Choroid plexus epithelial cell (primary cell): Measurements from ENCODE around the gene CPEB2.
A peak's percentile ranks its signal among the peaks of the same experiment; 100 is the strongest.

ENCODE experiments used
- DNase-seq: peaks from one replicate; pipeline ENCODE4 v3.0.0-alpha.2; 2010; ENCODE audit warnings: low read depth
- H3K4me3 ChIP-seq: 2 replicates; pipeline ENCODE4 v1.5.1; 2011; ENCODE audit warnings: low read depth, mild to moderate bottlenecking, control low read depth, low read length, moderate library complexity
- TF ChIP-seq, protein P1 (sequence below): conservative IDR thresholded peaks from 2 replicates; pipeline ENCODE4 v1.5.1; 2011; ENCODE audit warnings: low read depth, mild to moderate bottlenecking, control low read depth, inconsistent platforms, low read length, moderate library complexity

CPEB2 gene

GRCh38 chr4:14985161-14985560 lies 17.1 kb upstream of the CPEB2 start:
- DNase-seq = peak; percentile 41
- no peak overlapping the region for H3K4me3 ChIP-seq
- TF ChIP-seq, protein P1, sequence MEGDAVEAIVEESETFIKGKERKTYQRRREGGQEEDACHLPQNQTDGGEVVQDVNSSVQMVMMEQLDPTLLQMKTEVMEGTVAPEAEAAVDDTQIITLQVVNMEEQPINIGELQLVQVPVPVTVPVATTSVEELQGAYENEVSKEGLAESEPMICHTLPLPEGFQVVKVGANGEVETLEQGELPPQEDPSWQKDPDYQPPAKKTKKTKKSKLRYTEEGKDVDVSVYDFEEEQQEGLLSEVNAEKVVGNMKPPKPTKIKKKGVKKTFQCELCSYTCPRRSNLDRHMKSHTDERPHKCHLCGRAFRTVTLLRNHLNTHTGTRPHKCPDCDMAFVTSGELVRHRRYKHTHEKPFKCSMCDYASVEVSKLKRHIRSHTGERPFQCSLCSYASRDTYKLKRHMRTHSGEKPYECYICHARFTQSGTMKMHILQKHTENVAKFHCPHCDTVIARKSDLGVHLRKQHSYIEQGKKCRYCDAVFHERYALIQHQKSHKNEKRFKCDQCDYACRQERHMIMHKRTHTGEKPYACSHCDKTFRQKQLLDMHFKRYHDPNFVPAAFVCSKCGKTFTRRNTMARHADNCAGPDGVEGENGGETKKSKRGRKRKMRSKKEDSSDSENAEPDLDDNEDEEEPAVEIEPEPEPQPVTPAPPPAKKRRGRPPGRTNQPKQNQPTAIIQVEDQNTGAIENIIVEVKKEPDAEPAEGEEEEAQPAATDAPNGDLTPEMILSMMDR = no peak

DNA sequence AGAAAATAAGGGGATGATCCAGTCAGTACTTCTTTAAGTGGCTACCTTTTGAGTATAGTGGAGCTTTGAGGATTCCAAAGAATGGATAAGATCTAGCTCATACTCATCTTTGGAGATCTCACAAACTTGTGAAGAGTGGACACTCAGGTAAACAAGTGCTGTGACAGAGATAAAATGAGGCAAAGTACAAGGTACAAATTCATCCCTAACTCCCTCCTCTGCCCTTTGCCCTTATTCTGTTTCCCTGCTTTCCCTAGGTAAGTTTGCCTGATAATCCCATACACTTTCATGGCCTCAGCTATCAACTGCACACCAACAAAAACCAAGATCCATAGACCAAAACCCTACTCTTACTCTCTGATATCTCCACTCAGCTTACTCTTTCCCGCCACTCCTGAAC lies 16.4 kb upstream of the CPEB2 start:
- no peak overlapping the region for H3K4me3 ChIP-seq
- TF ChIP-seq, protein P1 = no peak
- DNase-seq = no peak

DNA sequence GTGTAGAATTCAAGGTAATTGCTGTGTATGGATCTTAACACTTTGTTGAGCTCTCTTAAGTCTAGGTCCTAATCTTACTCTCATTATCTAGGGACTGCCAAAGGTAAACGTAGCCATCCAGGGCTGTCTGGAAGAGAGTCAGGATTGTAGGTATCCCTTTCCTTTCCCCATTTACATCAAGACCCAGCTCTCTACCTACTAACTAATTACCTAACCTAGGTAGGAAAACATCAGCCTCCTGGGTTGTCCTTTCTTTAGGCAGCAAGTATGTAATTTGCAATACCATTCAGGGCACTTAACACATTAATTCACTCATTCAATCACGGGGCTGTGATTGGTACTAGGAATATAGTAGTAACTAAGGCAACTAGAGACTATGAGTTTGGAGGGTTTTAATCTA lies 15.2 kb upstream of the CPEB2 start:
- no peak overlapping the region for H3K4me3 ChIP-seq
- TF ChIP-seq, protein P1 = no peak
- no peak for DNase-seq

DNA sequence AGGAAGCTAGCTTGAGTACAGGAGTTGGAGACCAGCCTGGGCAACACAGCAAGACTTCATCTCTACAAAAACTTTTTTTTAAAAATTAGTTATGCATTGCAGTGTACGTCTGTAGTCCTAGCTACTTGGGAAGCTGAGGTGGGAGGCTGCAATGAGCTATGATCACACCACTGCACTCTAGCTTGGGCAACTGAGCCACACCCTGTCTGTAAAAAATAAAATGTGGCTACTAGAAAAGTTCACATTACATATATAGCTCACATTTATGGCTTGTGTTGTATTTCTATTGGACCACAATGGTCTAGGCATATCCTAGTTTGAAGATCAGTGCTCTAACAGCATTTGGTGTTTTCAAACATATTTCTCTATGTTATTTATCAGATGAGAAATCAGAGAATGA lies 11.8 kb upstream of the CPEB2 start:
- no peak for DNase-seq
- no peak overlapping the region for H3K4me3 ChIP-seq
- TF ChIP-seq, protein P1 = no peak

- H3K4me3 ChIP-seq = no peak overlapping the region
- TF ChIP-seq, protein P1 = no peak
- peak; percentile 47 for DNase-seq
Observed at GRCh38 chr4:14994242-14994641, 8.0 kb upstream of the CPEB2 start.

DNA sequence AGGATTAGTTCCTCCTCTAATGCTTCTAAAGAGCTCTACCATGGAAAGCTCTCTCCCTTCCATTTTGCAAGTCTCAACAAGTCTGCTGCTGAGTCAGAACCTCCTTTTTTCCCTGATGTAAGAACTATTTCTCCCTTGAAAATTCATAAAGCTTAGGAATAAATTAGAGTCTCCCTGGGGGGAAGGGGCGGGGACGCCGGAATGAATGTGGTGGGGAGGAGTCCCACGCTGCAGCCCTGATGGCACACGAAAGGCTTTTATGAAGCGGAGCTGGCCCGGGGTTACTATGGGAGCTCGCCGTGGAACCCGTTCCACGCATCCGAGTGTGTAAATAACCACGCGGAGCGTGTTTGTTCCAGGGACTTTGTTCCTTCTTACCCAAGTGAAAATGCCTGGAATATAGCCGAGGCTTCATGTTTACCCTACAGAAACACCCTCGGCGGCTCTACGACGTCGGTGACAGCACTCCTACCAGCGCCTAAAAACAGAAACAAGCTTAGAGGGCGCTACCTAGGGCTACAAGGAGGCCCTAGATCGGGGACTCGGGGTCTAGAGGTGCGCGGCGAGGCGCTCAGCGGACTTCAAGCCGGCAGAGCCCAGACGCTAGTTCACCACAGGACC lies 923 bp upstream of the CPEB2 start:
- peak overlapping the region; percentile 85 for H3K4me3 ChIP-seq
- TF ChIP-seq, protein P1 = peak; percentile 29
- DNase-seq = peak; percentile 96

GRCh38 chr4:15002659-15003400 lies 549 bp downstream of the CPEB2 start:
- TF ChIP-seq, protein P1 = no peak
- peak overlapping the region; percentile 85 for H3K4me3 ChIP-seq
- peak; percentile 96 for DNase-seq
